HG02642 (cell line): ENCODE measurements around the gene GPA33.

Experiments used
- ATAC-seq: cut with Tn5 transposase; IDR thresholded peaks from one replicate; pipeline ENCODE4 v1.9.1; 2021; ENCODE audit warnings: mild to moderate bottlenecking; ENCODE audit not compliant: unreplicated experiment, poor library complexity

Gene GPA33

DNA sequence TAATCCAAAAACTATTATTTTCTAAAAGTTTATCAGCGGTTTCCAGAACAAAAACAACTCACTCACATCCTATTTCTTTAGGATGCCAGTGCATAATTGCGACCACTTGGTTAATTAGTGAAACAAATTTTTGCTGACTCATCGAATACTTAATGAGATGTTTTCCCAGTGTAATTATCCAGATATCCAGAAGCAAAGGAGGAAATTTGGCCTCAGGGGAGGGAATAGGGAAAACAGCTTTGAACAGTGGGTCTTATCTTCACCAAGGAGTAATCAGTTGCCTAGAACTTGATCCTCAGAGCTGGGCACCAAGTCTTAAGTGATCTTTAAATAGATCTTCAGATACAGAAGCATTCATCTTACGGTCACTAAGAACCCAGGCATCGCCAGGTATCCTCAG lies 28.0 kb upstream of the GPA33 start:
- ATAC-seq = no peak

- no peak for ATAC-seq
These were observed 27.0 kb upstream of the GPA33 start for GRCh38 chr1:167117225-167117624.

DNA sequence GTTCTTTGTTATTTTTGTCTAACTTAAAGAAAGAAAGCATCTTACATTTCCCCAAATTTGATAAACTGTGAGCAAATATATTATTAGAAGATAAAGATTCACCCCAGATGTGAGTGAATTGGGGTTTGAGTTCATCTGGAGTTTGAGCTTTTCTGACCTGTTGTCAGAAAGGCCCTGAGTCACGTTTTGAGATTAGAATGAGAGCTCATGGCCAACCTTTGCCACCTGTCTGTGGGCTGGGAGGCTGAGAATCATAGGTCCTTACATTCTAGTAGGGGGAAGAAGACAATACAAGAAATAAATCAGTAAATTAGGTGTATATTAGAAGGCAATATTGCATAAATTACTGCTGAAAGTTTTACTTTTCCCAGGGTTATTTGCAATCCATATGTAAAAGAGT lies 26.0 kb upstream of the GPA33 start:
- ATAC-seq = no peak

- ATAC-seq = no peak
These were observed 25.5 kb upstream of the GPA33 start for GRCh38 chr1:167115655-167116054.

- ATAC-seq = no peak
These were observed 24.5 kb upstream of the GPA33 start for GRCh38 chr1:167114725-167115124.

GRCh38 chr1:167111868-167112709 lies 21.9 kb upstream of the GPA33 start:
- no peak for ATAC-seq

DNA sequence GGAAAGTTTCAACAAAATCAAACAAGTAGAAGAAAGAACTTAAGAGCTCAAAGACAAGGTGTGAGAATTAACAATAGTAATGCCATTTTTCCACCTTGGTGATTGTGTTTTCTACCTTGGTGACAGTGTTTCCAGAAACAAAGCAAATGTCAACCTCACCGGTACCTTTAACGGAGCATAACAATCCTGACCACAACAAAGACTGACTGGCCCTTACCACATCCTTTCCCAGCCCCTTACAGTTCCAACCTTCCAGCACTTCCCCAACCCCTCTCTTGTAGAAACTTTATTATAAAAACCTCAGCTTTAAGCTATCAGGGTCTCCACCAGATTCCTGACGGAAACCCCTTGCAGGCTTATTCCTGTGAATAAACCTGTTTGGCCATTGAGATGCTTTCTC lies 20.4 kb upstream of the GPA33 start:
- no peak for ATAC-seq

DNA sequence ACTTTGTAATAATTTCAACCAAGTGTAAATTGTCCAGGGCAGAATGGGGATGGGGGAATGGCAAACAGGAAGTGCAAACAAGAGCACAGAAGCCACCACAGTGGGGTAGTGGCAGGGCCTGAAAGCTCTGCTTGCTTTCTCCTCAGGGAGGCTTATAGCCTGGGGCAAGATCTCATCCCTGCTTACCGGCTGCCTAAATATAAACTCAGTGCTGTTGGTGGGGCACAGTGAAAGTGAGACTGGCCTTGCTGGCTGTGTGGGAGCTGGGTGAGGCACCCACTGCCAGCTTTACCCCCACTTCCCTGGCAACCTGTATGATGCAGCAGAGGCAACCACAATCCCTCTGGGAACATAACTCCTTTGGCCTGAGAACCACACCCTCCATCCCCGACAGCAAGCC lies 18.9 kb upstream of the GPA33 start:
- no peak for ATAC-seq

- ATAC-seq = no peak
These were observed 17.3 kb upstream of the GPA33 start for GRCh38 chr1:167107456-167107855.

DNA sequence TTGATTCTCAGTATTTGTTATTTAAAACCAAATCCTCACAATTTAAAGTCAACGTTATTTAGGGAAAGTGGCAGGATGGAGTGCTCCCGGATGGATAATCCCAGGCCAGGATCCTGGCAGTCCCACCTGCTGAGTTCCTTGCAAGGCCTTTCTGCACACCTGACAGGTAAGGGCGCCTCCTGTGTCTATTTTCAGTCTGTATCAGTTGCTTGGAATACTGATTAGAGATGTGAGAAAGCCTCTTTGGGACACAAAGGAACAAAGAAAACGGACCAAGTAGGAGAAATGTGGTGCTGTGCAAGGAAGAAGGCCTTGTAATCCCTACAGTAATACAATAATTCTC lies 15.9 kb upstream of the GPA33 start:
- ATAC-seq = no peak

GRCh38 chr1:167105271-167106118 lies 15.3 kb upstream of the GPA33 start:
- no peak for ATAC-seq

DNA sequence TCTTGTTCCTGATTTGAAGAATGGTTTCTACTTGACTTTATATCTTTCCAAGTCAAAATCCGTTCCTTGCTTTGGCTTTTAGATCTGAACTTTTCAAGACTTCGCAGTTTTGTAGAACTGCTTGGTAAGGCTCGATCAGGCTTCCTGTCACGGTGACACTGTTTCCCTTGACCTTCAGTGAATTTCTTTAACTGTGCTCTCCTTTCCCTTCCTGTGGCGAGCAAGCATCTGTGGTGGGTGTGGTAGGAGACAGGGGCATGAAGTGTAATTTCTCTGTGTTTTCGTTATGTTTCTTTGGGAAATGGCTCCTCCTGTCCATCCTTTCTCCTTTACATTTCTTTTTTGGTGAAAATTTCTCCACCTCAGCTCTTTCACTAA lies 14.1 kb upstream of the GPA33 start:
- no peak for ATAC-seq

DNA sequence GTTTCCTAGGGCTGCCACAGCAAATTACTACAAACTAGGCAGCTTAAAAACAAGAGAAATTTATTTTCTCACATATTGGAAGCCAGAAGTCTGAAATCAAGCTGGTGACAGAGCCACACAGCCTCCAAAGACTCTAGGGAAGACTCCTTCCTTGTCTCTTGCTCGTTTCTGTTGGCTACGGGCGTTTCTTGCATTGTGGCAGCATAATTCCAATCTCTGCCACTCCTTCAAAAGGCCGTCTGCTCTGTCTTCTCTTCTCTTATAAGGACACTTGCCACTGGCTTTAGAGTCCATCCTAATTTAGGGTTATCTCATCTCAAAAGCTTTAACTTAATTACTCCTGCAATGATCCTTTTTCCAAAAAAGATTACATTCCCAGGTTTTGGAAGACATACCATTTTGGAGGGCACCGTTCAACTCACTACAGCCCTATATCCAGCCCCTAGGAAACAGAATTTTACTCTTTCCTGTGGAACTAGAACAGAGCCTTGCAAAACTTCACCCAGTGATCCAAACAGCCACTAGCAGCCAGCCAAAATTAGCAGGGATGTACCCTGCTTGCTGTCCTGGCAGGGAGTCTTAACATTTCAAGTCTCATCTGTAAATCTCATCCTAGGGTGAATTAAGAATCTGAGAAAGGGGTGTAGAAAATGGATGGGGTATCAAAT lies 12.9 kb upstream of the GPA33 start:
- no peak for ATAC-seq

- no peak for ATAC-seq
These were observed 11.6 kb upstream of the GPA33 start for GRCh38 chr1:167101754-167102153.

- ATAC-seq = no peak
These were observed 10.6 kb upstream of the GPA33 start for GRCh38 chr1:167100730-167101129.

- ATAC-seq = no peak
These were observed 9.7 kb upstream of the GPA33 start for GRCh38 chr1:167099851-167100250.

DNA sequence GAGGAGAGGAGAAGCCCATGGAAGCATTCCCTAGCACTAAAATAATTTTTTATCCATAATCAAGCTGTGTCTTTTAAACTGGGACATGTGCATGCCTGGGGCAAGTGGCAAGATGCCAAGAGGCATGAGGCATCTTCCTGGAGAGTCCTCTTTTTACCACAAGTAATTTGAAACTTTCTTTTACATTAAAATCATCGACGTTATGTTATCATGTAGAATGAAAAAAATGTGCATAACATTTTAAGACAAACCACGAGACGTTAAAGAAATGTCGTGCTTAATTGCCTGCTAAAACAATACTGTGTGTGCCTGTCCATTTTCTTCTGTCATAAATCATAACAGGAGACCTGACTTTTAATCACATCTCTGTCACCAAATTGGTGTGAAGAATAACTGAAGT lies 5.2 kb upstream of the GPA33 start:
- no peak for ATAC-seq

- ATAC-seq = no peak
These were observed 4.5 kb upstream of the GPA33 start for GRCh38 chr1:167094690-167095089.

GRCh38 chr1:167093846-167094516 lies 3.8 kb upstream of the GPA33 start, which contains the start of gene STYXL2:
Gene STYXL2 (plus strand): TSS chr1:167094075. CDS start chr1:167094850, 775 bp downstream.
- ATAC-seq = no peak

DNA sequence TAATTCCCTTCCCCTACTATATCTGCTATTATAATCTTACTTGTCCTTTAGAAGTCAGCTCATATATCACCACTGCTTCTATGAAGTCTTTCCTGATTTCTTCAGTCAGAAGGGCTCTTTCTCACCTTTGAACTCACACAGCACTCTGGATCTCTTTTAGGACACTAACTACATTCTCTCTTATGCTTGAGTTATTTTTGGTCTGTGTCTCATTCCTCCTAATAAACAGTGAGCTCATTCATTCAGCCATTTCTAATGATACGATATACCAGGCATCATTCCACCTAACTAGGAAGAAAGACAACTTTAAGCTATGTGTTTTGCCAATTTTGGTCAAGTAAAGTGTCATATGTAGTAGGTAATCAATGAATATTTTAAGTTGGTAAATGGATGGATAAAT lies 2.5 kb upstream of the GPA33 start:
- no peak for ATAC-seq

- ATAC-seq = no peak
These were observed 251 bp downstream of the GPA33 start for GRCh38 chr1:167089939-167090313.
